Glutamatergic neuron (in vitro differentiated cells): ENCODE results near the gene STK32A. TPM values are rescaled to one million over a fixed set of nuclear protein-coding genes. Genes with fewer than 3 reads are reported as not detected.

Experiments
- DNase-seq: peaks from one replicate; pipeline ENCODE4 v3.0.0; 2022
- H3K27ac Mint-ChIP-seq: one replicate; pipeline ENCODE4 v1.8.0; 2020; ENCODE audit warnings: mild to moderate bottlenecking, mixed read lengths, inconsistent platforms; ENCODE audit not compliant: unreplicated experiment
- H3K27me3 Mint-ChIP-seq: one replicate; pipeline ENCODE4 v1.8.0; 2020; ENCODE audit warnings: mild to moderate bottlenecking, moderate library complexity, mixed read lengths, inconsistent platforms; ENCODE audit not compliant: unreplicated experiment
- H3K36me3 Mint-ChIP-seq: one replicate; pipeline ENCODE4 v1.8.0; 2020; ENCODE audit warnings: mild to moderate bottlenecking, mixed read lengths, inconsistent platforms; ENCODE audit not compliant: unreplicated experiment
- H3K4me1 Mint-ChIP-seq: one replicate; pipeline ENCODE4 v1.8.0; 2020; ENCODE audit warnings: mild to moderate bottlenecking, low read depth, mixed read lengths, inconsistent platforms; ENCODE audit not compliant: unreplicated experiment
- H3K4me3 Mint-ChIP-seq: one replicate; pipeline ENCODE4 v1.8.0; 2020; ENCODE audit warnings: mild to moderate bottlenecking, mixed read lengths, inconsistent platforms; ENCODE audit not compliant: unreplicated experiment
- H3K9me3 Mint-ChIP-seq: one replicate; pipeline ENCODE4 v1.8.0; 2020; ENCODE audit warnings: mild to moderate bottlenecking, moderate library complexity, mixed read lengths, inconsistent platforms; ENCODE audit not compliant: unreplicated experiment
- total RNA-seq: library from RNA; stranded (reverse); fragmentation: NEBNext Ultra II Directional; extraction: Animal tissue kit (Norgen Biotek cat#: 25700); gene quantifications from one replicate; pipeline ENCODE4 v1.2.1, GENCODE V29; 2021; ENCODE audit not compliant: unreplicated experiment
- TF ChIP-seq, protein P1 (sequence below): fragments of 200-600 bp; sonication (generic); IDR thresholded peaks from one replicate; pipeline ENCODE4 v1.5.0; 2021; ENCODE audit not compliant: partially characterized antibody, unreplicated experiment

Gene STK32A
- total RNA-seq, 1 donor from 2014 or later: 3.2 TPM

DNA sequence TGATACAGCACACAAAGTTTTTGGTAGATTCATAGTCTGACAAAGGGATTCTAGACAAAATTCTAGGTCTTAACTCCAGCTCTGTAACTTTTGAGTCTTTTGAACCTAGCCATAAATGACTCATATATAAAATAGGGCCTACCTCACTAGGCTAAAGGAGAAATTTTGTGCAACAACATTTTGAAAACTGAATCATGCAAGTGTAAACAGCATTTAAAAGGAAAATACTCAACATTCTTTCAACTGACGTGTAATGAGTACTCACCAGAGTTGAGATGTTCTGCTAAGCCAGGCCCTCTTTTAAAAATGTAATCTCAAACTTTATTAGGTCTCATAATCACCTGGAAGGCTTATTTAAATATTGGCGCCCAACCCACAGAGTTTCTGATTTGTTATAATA, 113.2 kb downstream of the STK32A start:
- no peak overlapping the region for H3K27ac Mint-ChIP-seq
- TF ChIP-seq, protein P1, sequence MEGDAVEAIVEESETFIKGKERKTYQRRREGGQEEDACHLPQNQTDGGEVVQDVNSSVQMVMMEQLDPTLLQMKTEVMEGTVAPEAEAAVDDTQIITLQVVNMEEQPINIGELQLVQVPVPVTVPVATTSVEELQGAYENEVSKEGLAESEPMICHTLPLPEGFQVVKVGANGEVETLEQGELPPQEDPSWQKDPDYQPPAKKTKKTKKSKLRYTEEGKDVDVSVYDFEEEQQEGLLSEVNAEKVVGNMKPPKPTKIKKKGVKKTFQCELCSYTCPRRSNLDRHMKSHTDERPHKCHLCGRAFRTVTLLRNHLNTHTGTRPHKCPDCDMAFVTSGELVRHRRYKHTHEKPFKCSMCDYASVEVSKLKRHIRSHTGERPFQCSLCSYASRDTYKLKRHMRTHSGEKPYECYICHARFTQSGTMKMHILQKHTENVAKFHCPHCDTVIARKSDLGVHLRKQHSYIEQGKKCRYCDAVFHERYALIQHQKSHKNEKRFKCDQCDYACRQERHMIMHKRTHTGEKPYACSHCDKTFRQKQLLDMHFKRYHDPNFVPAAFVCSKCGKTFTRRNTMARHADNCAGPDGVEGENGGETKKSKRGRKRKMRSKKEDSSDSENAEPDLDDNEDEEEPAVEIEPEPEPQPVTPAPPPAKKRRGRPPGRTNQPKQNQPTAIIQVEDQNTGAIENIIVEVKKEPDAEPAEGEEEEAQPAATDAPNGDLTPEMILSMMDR: no peak

GRCh38 chr5:147348451-147348850, 113.6 kb downstream of the STK32A start:
- Mint-ChIP-seq H3K27me3 (no peaks in the 10 kb centered on the region), H3K27ac (no peak overlapping the region), H3K4me3 (no peak overlapping the region), H3K4me1 (no peaks in the 10 kb centered on the region), H3K9me3 (no peaks in the 10 kb centered on the region), H3K36me3 (no peaks in the 10 kb centered on the region)
- DNase-seq: no peak
- TF ChIP-seq, protein P1: no peak

More for the DNA sequence above, 113.2 kb downstream of the STK32A start:
- Mint-ChIP-seq H3K9me3 (no peaks in the 10 kb centered on the region), H3K4me3 (no peak overlapping the region), H3K36me3 (no peaks in the 10 kb centered on the region), H3K4me1 (no peaks in the 10 kb centered on the region), H3K27me3 (no peaks in the 10 kb centered on the region)
- no peak for DNase-seq

DNA sequence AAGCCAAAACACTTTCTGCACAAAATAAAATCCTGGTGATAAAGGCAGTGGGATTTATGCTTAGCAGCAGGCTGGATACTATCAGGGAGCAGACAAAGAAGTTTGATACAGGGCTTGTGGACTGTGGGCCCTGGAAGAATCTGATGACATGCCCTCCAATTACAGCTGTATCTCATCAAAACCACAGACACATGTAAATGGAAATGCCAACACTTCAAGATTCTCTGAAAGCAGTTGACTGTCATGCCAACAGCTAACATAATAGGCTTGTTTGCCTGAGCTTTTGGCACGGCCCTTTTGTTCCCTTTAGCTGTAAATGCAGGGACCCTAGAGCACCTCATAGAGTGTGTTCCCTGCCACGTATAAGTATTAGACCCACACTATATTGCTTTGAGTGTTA, 114.4 kb downstream of the STK32A start:
- Mint-ChIP-seq H3K36me3 (no peaks in the 10 kb centered on the region), H3K27ac (no peak overlapping the region), H3K4me1 (no peaks in the 10 kb centered on the region), H3K4me3 (no peak overlapping the region), H3K9me3 (no peaks in the 10 kb centered on the region), H3K27me3 (no peaks in the 10 kb centered on the region)
- TF ChIP-seq, protein P1: no peak
- no peak for DNase-seq

GRCh38 chr5:147359101-147359500, 124.3 kb downstream of the STK32A start:
- Mint-ChIP-seq H3K27me3 (peaks cover 3% of the 10 kb centered on the region), H3K27ac (no peak overlapping the region), H3K36me3 (no peaks in the 10 kb centered on the region), H3K4me1 (peaks cover 11% of the 10 kb centered on the region), H3K9me3 (no peaks in the 10 kb centered on the region), H3K4me3 (no peak overlapping the region)
- TF ChIP-seq, protein P1: no peak
- DNase-seq: no peak

- DNase-seq: no peak
- Mint-ChIP-seq H3K4me1 (peaks cover 11% of the 10 kb centered on the region), H3K27me3 (peaks cover 3% of the 10 kb centered on the region), H3K9me3 (no peaks in the 10 kb centered on the region), H3K36me3 (no peaks in the 10 kb centered on the region), H3K4me3 (no peak overlapping the region), H3K27ac (no peak overlapping the region)
- TF ChIP-seq, protein P1: no peak
Observed at GRCh38 chr5:147359581-147359980, 124.8 kb downstream of the STK32A start.
